A172 (cell line): ENCODE results near the gene C12orf43. TPM values are rescaled to one million over a fixed set of nuclear protein-coding genes. Genes with fewer than 3 reads are reported as not detected.
"Not testable (repeated sequence)": the region's sequence is repeated elsewhere in the genome, so short reads cannot be mapped to it uniquely, and the experiment has no call there.

Source experiments
- DNase-seq: peaks from one replicate; pipeline ENCODE4 v3.0.0-alpha.2; 2015; ENCODE audit warnings: low spot score
- total RNA-seq: library from RNA; depleted of rRNA; stranded (reverse); fragments of >200 nt; shearing (Covaris generic); gene quantifications from 2 replicates; pipeline ENCODE4 v1.2.3, GENCODE V29; 2014; rRNA removed

Gene C12orf43, protein sequence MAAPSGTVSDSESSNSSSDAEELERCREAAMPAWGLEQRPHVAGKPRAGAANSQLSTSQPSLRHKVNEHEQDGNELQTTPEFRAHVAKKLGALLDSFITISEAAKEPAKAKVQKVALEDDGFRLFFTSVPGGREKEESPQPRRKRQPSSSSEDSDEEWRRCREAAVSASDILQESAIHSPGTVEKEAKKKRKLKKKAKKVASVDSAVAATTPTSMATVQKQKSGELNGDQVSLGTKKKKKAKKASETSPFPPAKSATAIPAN
- total RNA-seq, result 15.3 and 17.5 TPM in 2 replicates

DNA sequence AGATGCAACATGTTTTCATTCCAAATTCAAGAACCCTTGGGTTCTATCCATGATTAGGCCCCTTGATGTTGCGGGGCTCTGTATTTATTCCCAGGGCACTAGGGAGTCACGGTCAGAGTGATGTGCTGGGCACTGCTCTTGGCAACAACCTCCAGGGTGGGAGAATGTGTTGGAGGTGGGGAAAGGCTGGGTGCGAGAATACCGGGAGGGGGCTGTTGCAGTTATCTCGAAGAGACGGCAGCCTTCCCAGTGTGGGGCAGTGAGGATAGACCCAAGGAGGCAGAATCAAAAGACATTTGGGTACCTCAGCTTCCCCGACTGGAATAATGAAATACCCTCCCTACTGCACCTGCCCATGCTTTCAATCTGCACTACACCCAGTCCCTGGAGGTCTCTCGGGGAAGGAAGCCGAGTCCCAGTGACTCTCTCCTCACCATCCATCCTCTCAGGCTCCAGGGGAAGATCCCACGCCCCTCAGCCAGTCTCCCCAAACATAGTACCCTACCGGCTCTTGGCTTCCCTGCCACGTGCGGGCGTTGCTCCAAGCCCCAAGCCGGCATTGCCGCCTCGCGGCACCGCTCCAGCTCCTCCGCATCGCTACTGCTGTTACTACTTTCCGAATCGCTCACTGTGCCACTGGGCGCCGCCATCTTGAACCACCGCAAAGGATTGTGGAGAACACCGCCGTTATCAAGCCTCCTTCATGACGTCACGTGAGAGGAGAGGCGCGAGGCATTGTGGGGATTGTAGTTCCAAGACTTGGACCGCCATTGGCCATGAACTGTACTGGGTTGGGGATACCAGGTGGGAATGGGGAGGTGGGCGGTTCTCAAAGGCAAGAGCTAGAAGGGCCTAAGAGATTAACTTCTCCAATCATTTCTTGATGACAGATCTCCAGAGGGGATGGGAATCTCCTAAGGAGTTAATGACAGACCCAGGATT is at the start of gene C12orf43:
TSS of gene C12orf43 (minus strand) at position 663 of the 942 bp plus-strand sequence. CDS start at position 650, 13 bp downstream.
- DNase-seq, result peak; percentile 88

DNA sequence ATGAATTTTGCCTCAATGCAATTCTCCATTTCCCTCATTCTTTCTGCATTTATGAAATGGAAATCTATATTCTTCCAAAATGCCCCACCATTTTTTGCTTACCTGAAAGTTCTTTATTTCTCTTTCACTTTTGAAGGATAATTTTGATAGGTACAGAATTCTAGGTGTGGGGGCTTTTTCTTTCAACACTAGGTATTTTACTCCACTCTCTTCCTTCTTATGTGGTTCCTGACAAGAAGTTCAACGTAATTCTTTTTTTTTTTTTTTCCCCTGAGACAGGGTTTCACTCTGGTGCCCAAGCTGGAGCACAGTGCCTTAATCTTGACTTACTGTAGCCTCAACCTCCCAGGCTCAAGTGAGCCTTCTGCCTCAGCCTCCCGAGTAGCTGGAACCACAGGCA is 49.1 kb upstream of the C12orf43 start:
- no peak for DNase-seq

GRCh38 chr12:121064586-121064985 is 48.3 kb upstream of the C12orf43 start:
- DNase-seq, result not testable (repeated sequence)

GRCh38 chr12:121064116-121064515 is 47.8 kb upstream of the C12orf43 start:
- DNase-seq, result no peak

DNA sequence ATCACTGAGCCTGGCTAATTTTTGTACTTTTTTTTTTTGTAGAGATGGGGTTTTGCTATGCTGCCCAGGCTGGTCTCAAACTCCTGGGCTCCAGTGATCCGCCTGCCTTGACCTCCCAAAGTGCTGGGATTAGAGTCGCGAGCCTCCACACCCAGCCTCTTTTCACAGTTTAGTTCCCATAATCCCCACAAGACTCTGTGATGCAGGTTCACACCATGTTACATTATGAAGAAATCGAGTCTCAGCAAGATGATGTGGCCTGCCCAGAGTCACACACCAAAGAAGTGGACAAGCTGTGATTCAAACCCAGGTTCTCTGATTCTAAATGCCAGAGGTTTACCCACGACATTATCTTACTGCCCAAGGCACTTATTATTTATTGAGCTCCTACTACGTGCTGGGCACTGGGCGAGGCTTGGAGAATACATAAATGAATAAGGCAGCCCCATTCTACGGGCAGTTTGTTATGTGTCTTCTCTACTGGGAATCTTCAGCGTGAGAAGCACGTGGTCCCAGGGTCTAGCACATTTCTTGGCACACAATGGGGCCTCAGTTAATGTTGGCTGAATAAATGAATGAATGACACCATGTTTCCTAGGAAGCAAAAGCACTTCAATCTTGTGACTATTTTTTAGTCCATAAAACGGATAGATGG is 46.2 kb upstream of the C12orf43 start:
- no peak for DNase-seq

- no peak for DNase-seq
Measured at GRCh38 chr12:121061831-121062230, 45.5 kb upstream of the C12orf43 start.

DNA sequence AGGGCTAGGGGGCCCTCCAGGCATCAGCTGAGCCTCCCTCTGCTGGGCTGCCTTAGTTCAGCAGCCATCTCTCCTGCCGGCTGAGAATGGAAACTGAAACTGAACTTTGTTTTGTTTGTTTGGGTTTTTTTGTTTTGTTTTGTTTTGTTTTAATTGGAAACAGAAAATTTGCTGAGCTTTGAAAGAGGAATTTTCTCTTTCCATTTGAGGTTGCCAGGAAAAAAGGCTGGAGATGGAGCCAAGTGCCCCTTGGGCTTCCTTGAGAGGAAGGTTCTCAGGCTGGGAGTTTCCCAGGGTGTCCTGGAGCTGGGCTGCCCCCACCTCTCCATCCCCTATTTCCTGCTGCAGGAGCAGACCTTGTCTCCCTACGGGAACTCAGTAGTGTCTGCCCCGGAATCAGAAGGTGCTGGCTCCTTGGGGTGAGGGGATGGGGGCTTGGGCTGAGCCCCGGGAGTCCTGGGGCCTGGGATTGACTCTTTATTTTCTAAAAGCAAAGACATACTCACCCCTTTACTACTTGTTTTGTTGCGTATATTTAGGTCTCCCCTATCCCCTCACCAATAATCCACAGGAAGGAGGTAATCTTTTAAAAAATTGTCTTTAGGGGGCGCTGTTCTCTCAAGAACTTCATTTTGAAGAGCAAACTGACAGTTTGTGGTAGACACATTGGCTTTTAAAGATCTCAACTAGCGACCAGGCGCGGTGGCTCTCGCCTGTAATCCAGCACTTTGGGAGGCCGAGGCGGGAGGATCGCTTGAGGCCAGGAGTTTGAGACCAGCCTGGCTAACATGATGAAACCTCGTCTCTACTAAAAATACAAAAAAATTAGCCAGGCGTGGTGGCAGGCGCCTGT is 44.1 kb upstream of the C12orf43 start:
- peak; percentile 45 for DNase-seq

DNA sequence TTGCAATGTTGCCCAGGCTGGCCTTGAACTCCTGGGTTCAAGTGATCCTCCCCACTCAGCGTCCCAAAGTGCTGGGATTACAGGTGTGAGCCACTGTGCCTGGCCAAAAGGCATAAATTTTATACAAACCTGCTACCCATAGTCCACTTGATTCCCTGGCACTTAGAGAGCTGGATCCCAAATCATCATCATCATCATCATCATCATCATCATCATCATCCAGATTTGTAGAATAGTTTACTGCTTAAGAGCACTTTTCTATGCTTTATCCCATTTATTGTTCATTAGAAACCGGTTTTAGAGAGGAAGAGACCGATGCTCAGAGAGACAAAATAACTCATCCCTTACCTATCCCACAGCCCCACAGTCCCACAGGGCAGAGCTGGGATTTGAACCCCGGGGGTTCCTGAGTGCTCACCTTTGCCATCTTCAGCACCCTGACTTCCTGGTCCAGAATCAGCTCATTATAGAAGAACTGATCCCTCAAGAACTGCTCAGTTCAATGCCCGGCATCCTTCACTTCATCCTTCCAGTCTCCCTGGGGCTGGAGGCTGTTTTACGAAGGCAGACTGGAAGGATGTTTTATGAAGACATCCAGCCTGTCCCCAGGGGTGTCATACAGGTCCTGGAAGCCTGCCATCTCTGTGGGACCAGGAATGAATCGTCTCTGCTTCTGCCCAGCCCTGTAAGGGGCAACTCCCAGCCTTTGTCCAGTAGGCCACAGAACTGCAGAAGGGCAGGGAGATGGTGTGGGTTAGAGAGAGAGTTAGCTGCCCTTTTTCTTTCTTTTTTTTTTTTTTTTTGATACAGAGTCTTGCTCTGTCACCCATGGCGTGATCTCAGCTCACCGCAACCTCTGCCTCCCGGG is 43.0 kb upstream of the C12orf43 start:
- DNase-seq, result no peak

- DNase-seq, result no peak
Measured at GRCh38 chr12:121057794-121058193, 41.5 kb upstream of the C12orf43 start.

DNA sequence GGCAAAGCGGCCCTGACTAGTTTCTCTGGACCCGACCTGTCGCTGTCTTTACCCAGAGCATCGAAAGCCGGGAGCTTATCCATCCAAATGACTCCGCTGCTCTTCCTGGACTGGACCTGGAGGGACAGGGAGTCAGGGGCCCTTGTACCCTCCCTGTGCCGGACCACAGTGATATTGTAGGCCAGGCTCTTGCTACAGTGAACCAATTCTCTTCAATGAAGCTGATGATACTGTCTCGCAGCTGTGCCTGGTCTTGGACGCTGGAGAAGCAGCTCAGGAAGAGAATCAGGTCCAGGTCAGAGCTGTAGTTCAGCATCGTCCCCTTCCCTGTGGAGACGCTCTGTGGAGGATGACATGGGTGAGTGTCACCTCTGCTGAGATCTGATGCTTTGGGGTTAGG is 37.4 kb upstream of the C12orf43 start:
- DNase-seq, result no peak

GRCh38 chr12:121050725-121051124 is 34.4 kb upstream of the C12orf43 start:
- DNase-seq, result no peak

GRCh38 chr12:121048442-121048841 is 32.2 kb upstream of the C12orf43 start:
- DNase-seq, result no peak

DNA sequence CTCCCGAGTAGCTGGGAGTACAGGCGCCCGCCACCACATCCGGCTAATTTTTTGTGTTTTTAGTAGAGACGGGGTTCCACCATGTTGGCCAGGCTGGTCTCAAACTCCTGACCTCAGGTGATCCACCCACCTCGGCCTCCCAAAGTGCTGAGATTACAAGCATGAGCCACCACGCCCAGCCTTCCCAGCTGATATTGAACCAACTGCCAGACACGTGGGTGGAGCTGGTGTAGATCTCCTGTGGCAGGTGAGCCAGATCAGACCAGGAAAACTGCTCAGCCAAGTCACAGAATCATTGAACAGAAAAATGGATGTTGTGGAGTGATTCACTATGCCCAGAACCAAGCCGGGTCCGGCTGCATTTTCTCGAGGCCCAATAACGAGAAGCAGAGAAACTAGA is 31.1 kb upstream of the C12orf43 start:
- DNase-seq, result not testable (repeated sequence)

- DNase-seq, result no peak
Measured at GRCh38 chr12:121043067-121043466, 26.8 kb upstream of the C12orf43 start.

DNA sequence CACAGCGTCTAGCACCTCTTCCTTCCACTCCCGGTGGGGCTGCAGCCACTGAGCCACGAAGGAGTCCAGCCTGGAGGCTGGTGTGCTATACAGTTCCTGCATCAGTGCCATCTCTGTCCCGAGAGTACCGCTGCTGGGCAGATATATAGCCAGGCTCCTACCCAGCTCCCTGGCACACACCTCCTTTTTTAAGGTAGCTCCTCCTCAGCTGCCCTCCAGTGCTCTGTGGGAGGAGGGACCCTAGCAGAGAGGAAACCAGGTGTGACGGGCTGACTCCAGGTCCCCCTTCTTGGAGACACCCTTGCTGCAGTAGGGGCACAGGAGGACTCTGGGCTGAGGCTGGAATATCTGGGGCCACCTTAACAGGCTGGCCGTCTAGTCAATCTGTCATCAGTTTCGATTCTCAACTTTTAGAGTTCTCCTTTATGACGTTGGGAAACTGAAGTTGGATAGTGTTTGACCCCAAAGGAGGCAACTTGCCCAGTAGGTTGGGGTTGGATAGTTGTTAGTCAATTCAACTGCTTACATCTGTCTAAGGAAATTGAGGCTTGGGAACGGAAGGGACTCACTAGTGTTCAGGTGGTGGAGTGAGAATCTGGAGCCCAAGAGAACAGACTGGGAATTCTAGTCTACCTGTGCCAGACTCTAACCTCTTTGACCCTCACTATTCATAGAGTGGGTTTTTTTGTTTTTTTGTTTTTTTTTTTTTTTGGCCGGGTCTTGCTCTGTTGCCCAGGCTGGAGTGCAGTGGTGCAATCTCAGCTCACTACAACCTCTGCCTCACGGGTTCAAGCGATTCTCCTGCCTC is 22.8 kb upstream of the C12orf43 start, which contains the start of gene OASL:
TSS of gene OASL (minus strand) at position 386 of the 808 bp plus-strand sequence. CDS start at position 111, 275 bp downstream.
- no peak for DNase-seq

DNA sequence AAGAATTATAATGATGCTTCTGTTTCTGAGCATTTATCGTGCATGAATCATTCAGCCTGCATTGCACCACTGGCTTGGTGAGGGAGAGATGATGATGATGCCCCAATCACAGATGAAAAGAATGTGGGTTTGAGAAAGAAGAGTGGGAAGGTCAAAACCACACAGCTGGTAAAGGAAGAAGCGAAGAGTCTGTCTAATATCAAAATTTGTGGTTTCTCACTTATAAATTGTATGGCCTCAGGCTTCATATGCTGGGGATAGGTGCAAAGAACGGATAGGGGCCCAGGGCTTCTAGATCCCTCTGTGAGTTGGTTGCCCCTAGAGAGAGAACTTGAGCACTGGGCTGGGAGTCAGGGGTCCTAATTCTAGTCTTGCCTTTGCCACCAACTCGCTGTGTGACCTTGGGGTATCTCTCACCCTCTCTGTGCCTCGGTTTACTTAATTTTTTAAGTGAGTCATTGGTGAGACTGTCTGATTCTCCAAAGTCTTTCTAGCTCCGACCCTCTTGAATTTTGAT is 20.6 kb upstream of the C12orf43 start:
- DNase-seq, result peak; percentile 76

- DNase-seq, result peak; percentile 44
Measured at GRCh38 chr12:121034616-121035305, 18.5 kb upstream of the C12orf43 start.

- peak; percentile 98 for DNase-seq
Measured at GRCh38 chr12:121033625-121034349, 17.5 kb upstream of the C12orf43 start.
